GM12878 (cell line): Measurements from ENCODE around the gene FERMT2. TPM values are rescaled to one million over a fixed set of nuclear protein-coding genes. Genes with fewer than 3 reads are reported as not detected.

Source experiments
- ATAC-seq: fragments of 200-7000 bp; cut with Tn5 transposase; 3 replicates; pipeline ENCODE4 v1.9.1; 2020; ENCODE audit warnings: mild to moderate bottlenecking, moderate library complexity
- BruUV-seq: library from RNA; stranded (reverse); fragments of 400-500 nt; replicated peaks from 2 replicates; lab custom pipeline; 2021; lab: Mats Ljungman, UMichigan
- CTCF ChIA-PET: fragments of 300-600 bp; sonication (Branson Sonifier 250); formaldehyde crosslinking; extraction: SDS; loops from one replicate; lab custom pipeline; 2021; ENCODE audit warnings: inconsistent platforms; lab: Yijun Ruan, JAX
- POLR2A ChIA-PET: fragments of 350-600 bp; formaldehyde crosslinking; extraction: SDS; loops from one replicate; lab custom pipeline; 2021; ENCODE audit warnings: inconsistent platforms; lab: Charles Lee
- RAD21 ChIA-PET: fragments of 300-600 bp; sonication (Branson Sonifier 250); formaldehyde crosslinking; loops from one replicate; lab custom pipeline; 2023; ENCODE audit warnings: antibody characterized with exemption; ENCODE audit not compliant: unreplicated experiment; lab: Charles Lee
- SMC1A ChIA-PET: fragments of 300-600 bp; sonication (Branson Sonifier 250); formaldehyde crosslinking; loops from one replicate; lab custom pipeline; 2023; ENCODE audit not compliant: unreplicated experiment, uncharacterized antibody; lab: Charles Lee
- DNase-seq: peaks from one replicate; pipeline ENCODE4 v3.0.0-alpha.2; 2011; ENCODE audit warnings: low read depth, low spot score
- FAIRE-seq: peaks from 3 replicates; lab custom pipeline; 2011; peaks lifted over from hg19 to GRCh38; lab: Jason Lieb, UNC
- H2AFZ ChIP-seq: 2 replicates; pipeline ENCODE4 v1.6.0; 2011; ENCODE audit warnings: low read depth, low read length, control low read depth; ENCODE audit not compliant: control insufficient read depth
- H3K27ac ChIP-seq: 2 replicates; pipeline ENCODE4 v1.5.1; 2011; ENCODE audit warnings: control low read depth; ENCODE audit not compliant: control insufficient read depth, insufficient read depth
- H3K27me3 ChIP-seq, 2 experiments: replicated peaks in 1 of 2; 2 replicates each; pipeline versions ENCODE4 v1.6.0 to v1.6.1; 2011; ENCODE audit warnings: low read length in 1 of 2; ENCODE audit not compliant: control insufficient read depth in 2 of 2, insufficient read depth in 2 of 2
- H3K36me3 ChIP-seq, 2 experiments: 2 replicates each; pipeline ENCODE4 v1.5.1; 2011; ENCODE audit warnings: low read length in 1 of 2; ENCODE audit not compliant: control insufficient read depth in 2 of 2, insufficient read depth in 2 of 2
- H3K4me1 ChIP-seq: 2 replicates; pipeline ENCODE4 v1.6.1; 2011; ENCODE audit warnings: mild to moderate bottlenecking, low read length, moderate library complexity, mixed read lengths; ENCODE audit not compliant: control insufficient read depth, insufficient read depth
- H3K4me2 ChIP-seq: 2 replicates; pipeline ENCODE4 v1.6.0; 2011; ENCODE audit warnings: control low read depth; ENCODE audit not compliant: control insufficient read depth, insufficient read depth
- H3K4me3 ChIP-seq: fragments of 200-600 bp; sonication (generic); 2 replicates; pipeline ENCODE4 v1.5.1; 2016
- H3K79me2 ChIP-seq: 2 replicates; pipeline ENCODE4 v1.6.0; 2011; ENCODE audit warnings: low read length; ENCODE audit not compliant: control insufficient read depth, insufficient read depth
- H3K9ac ChIP-seq: 2 replicates; pipeline ENCODE4 v1.8.0; 2011; ENCODE audit warnings: low read length, control low read depth, mixed read lengths; ENCODE audit not compliant: control insufficient read depth, insufficient read depth
- H3K9me3 ChIP-seq: replicated peaks from 3 replicates; pipeline ENCODE4 v1.5.1; 2011; ENCODE audit warnings: mild to moderate bottlenecking, low read length; ENCODE audit not compliant: control insufficient read depth, insufficient read depth
- H4K20me1 ChIP-seq: 2 replicates; pipeline ENCODE4 v1.6.0; 2011; ENCODE audit not compliant: control insufficient read depth, insufficient read depth
- BACH1 ChIP-seq: fragments of 450-650 bp; IDR thresholded peaks from 2 replicates; pipeline ENCODE4 v1.6.1; 2017; ENCODE audit warnings: mild to moderate bottlenecking, borderline replicate concordance
- BHLHE40 ChIP-seq, 2 experiments: fragments of 450-650 bp in 1 of 2; IDR thresholded peaks; 2 replicates each; pipeline ENCODE4 v1.6.1; 2011 to 2017; ENCODE audit warnings: low read depth in 2 of 2, borderline replicate concordance in 1 of 2, improper control_type of control experiment in 1 of 2, low read length in 1 of 2, mild to moderate bottlenecking in 1 of 2
- CHD2 ChIP-seq: IDR thresholded peaks from 2 replicates; pipeline ENCODE4 v1.6.1; 2011; ENCODE audit warnings: low read depth, low read length, improper control_type of control experiment, borderline replicate concordance
- CHD4 ChIP-seq: fragments of 200-600 bp; sonication (generic); IDR thresholded peaks from 2 replicates; pipeline ENCODE4 v1.6.1; 2016; ENCODE audit warnings: mild to moderate bottlenecking
- E2F8 ChIP-seq: fragments of 450-650 bp; IDR thresholded peaks from 2 replicates; pipeline ENCODE4 v1.6.1; 2018; ENCODE audit warnings: mild to moderate bottlenecking, low read depth, moderate library complexity; ENCODE audit not compliant: partially characterized antibody
- ESRRA ChIP-seq: IDR thresholded peaks from 2 replicates; pipeline ENCODE4 v1.6.1; 2012; ENCODE audit warnings: mild to moderate bottlenecking, low read length, improper control_type of control experiment
- IRF3 ChIP-seq: fragments of 450-650 bp; IDR thresholded peaks from 2 replicates; pipeline ENCODE4 v1.6.1; 2014; ENCODE audit warnings: mild to moderate bottlenecking
- JUNB ChIP-seq: IDR thresholded peaks from 2 replicates; pipeline ENCODE4 v1.6.1; 2016; ENCODE audit warnings: antibody characterized with exemption, mild to moderate bottlenecking
- MEF2B ChIP-seq: fragments of 450-650 bp; IDR thresholded peaks from 2 replicates; pipeline ENCODE4 v1.6.1; 2018; ENCODE audit warnings: mild to moderate bottlenecking, moderate library complexity; ENCODE audit not compliant: partially characterized antibody, poor library complexity, severe bottlenecking
- MYB ChIP-seq: fragments of 150-350 bp; IDR thresholded peaks from 2 replicates; pipeline ENCODE4 v1.6.1; 2014; ENCODE audit warnings: mild to moderate bottlenecking, low read depth, low read length, borderline replicate concordance
- PML ChIP-seq: IDR thresholded peaks from 2 replicates; pipeline ENCODE4 v1.6.1; 2012; ENCODE audit warnings: low read length, inconsistent platforms
- RBBP5 ChIP-seq: fragments of 200-600 bp; sonication (generic); conservative IDR thresholded peaks from 2 replicates; pipeline ENCODE4 v1.6.1; 2016
- RFX5 ChIP-seq: IDR thresholded peaks from 2 replicates; pipeline ENCODE4 v1.6.1; 2011; ENCODE audit warnings: low read depth, low read length, improper control_type of control experiment
- SUPT20H ChIP-seq: IDR thresholded peaks from 2 replicates; pipeline ENCODE4 v1.6.1; 2011; ENCODE audit warnings: low read depth, mild to moderate bottlenecking, low read length, moderate library complexity, borderline replicate concordance; ENCODE audit not compliant: control insufficient read depth
- WRNIP1 ChIP-seq: IDR thresholded peaks from 2 replicates; pipeline ENCODE4 v1.6.1; 2011; ENCODE audit warnings: low read depth, low read length, improper control_type of control experiment, borderline replicate concordance
- ZNF622 ChIP-seq: fragments of 450-650 bp; IDR thresholded peaks from 2 replicates; pipeline ENCODE4 v1.6.1; 2017; ENCODE audit warnings: mild to moderate bottlenecking, inconsistent platforms
- ZSCAN29 ChIP-seq: fragments of 450-650 bp; IDR thresholded peaks from 2 replicates; pipeline ENCODE4 v1.6.1; 2017; ENCODE audit warnings: mild to moderate bottlenecking, moderate library complexity
- WGBS: methylation state at CpG from one replicate; pipeline ENCODE4 v1.1.6; 2016; ENCODE audit warnings: low lambda C conversion rate; ENCODE audit not compliant: insufficient replicate concordance, insufficient coverage; ENCODE audit errors: missing lambda C conversion rate; 5-methylcytosine and 5-hydroxymethylcytosine counted together
- in situ Hi-C: fragments of 300-500 bp; cut with MboI; formaldehyde crosslinking; loops from 9 replicates; pipeline ENCODE4 v1.14.3; 2018; ENCODE audit warnings: mixed read lengths
- intact Hi-C: fragments of 100-400 bp; cut with micrococcal nuclease; formaldehyde crosslinking; loops from one replicate; pipeline ENCODE4 v1.14.2; 2022; ENCODE audit not compliant: unreplicated experiment
- polyA plus RNA-seq, 11 experiments: library from polyadenylated mRNA; depleted of rRNA in 4 of 11; unstranded in 6 of 11; stranded (reverse) in 5 of 11; fragments of >200 nt; fragmentation: Nextera tagmentation in 4 of 11; fragmentation: Illumina TruSeq in 1 of 11; extraction: Ambion mirVana in 4 of 11; extraction: Trizol in 1 of 11; gene quantifications; 1 replicate in 1 of 11; 2 replicates in 10 of 11; pipeline versions ENCODE4 v1.2.1 to v1.2.3, GENCODE V29; 2011 to 2016; ENCODE audit warnings: inconsistent platforms in 2 of 11, missing spikeins in 2 of 11, low read depth in 1 of 11
- total RNA-seq, 4 experiments: library from RNA; depleted of rRNA in 3 of 4; stranded (reverse); fragments of >200 nt in 3 of 4; fragmentation: Illumina TruSeq in 1 of 4; extraction: Trizol in 1 of 4; gene quantifications; 2 replicates each; pipeline versions ENCODE4 v1.2.1 to v1.2.3, GENCODE V29; 2013 to 2021

Gene FERMT2
- total and polyA plus RNA-seq, 10 of the 15 experiments (the other 5 are each of a cell fraction or from before 2014, with no cell fraction given): 4.9 to 35.5 (median 19.5) TPM

- no peak overlapping the region for H3K27ac ChIP-seq
- no peaks in the 10 kb centered on the region for H3K79me2 ChIP-seq
- H4K20me1 ChIP-seq: no peaks in the 10 kb centered on the region
- DNase-seq: no peak
- ChIA-PET RAD21 (no interaction called here), CTCF (no interaction called here), SMC1A (interaction anchor here (1.2 to 1.7 kb wide), 2 partner anchors 10 to 22 kb away, joined by 3 to 6 read pairs; no protein-coding TSS in a partner anchor), POLR2A (no interaction called here)
- H3K4me1 ChIP-seq: no peaks in the 10 kb centered on the region
- H3K4me2 ChIP-seq: no peak overlapping the region
- BruUV-seq: no TSS peak
- no peaks in the 10 kb centered on the region for H3K36me3 ChIP-seq
- in situ Hi-C loops: no loop called here
- 65% methylated on average over 4 of the region's 4 CpGs for WGBS
- FAIRE-seq: no peak
- H3K4me3 ChIP-seq: no peak overlapping the region
- TF ChIP-seq BHLHE40 (IDR thresholded peaks at IDR 0.05; ENCODE audit: borderline replicate concordance in 1 of 2, low read depth in 2 of 2, low read length in 1 of 2): no peak
- TF ChIP-seq SUPT20H: no peak
- TF ChIP-seq E2F8: no peak
- TF ChIP-seq ZNF622: no peak
- TF ChIP-seq CHD4: no peak
- no peak for TF ChIP-seq IRF3
- TF ChIP-seq ESRRA: no peak
- TF ChIP-seq ZSCAN29: no peak
- TF ChIP-seq WRNIP1: no peak
- TF ChIP-seq MYB: no peak
- TF ChIP-seq BACH1: no peak
- TF ChIP-seq RFX5: no peak
- TF ChIP-seq JUNB: no peak
- no peak for TF ChIP-seq MEF2B
- TF ChIP-seq PML: no peak
- TF ChIP-seq RBBP5: no peak
- TF ChIP-seq CHD2: no peak
- H3K9me3 ChIP-seq: no peaks in the 10 kb centered on the region
- H3K9ac ChIP-seq: no peak overlapping the region
- intact Hi-C loops: no loop called here
- ATAC-seq: no peak
- no peaks in the 10 kb centered on the region for H3K27me3 ChIP-seq
- H2AFZ ChIP-seq: no peak overlapping the region
These were observed 62.7 kb downstream of the FERMT2 start for GRCh38 chr14:52888159-52888558.
